ENCODE results near the gene NDUFS4. TPM values are rescaled to one million over a fixed set of nuclear protein-coding genes. Genes with fewer than 3 reads are reported as not detected.

NDUFS4 gene
- total RNA-seq, 6 donors from 2014 or later, result 19.9 to 68.5 (median 51.5) TPM

DNA sequence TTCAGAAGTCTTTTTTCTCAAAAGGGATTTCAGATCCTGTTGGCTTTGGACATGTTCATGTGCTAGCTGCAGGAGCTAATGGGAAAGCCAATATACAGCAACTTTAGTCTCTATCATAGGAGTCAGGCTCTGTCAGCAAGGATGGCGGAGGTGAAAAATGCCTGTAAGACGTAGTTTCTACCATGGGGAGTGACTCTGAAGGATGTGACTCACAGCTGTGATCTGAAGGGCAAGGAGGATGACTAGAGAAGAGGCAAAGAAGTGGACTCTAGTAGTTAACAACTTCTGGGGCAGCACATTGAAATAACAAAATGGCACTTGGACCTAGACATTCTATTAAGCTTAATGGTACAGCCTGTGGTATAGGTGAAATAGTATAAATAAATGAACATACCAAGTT is 3.1 kb upstream of the NDUFS4 start:
- H3K9me3 ChIP-seq, result peaks cover 0 to 3% (median 0%) of the 10 kb centered on the region in 4 donors
- no peak overlapping the region for H3K4me3 ChIP-seq
- H3K4me1 ChIP-seq, result peaks cover 12 to 15% (median 13%) of the 10 kb centered on the region in 4 donors
- DNase-seq, result no peak
- no peak for ATAC-seq (ENCODE audit: low FRiP score in 2 of 2)
- TF ChIP-seq POLR2A (IDR thresholded peaks at IDR 0.05) (no peak), POLR2AphosphoS5 (IDR thresholded peaks at IDR 0.05) (no peak), EP300 (IDR thresholded peaks at IDR 0.05) (no peak)
- TF ChIP-seq, protein P1, sequence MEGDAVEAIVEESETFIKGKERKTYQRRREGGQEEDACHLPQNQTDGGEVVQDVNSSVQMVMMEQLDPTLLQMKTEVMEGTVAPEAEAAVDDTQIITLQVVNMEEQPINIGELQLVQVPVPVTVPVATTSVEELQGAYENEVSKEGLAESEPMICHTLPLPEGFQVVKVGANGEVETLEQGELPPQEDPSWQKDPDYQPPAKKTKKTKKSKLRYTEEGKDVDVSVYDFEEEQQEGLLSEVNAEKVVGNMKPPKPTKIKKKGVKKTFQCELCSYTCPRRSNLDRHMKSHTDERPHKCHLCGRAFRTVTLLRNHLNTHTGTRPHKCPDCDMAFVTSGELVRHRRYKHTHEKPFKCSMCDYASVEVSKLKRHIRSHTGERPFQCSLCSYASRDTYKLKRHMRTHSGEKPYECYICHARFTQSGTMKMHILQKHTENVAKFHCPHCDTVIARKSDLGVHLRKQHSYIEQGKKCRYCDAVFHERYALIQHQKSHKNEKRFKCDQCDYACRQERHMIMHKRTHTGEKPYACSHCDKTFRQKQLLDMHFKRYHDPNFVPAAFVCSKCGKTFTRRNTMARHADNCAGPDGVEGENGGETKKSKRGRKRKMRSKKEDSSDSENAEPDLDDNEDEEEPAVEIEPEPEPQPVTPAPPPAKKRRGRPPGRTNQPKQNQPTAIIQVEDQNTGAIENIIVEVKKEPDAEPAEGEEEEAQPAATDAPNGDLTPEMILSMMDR (IDR thresholded peaks at IDR 0.05), result no peak
- H3K36me3 ChIP-seq, result no peaks in the 10 kb centered on the region
- no peak overlapping the region for H3K27ac ChIP-seq
- H3K27me3 ChIP-seq, result no peaks in the 10 kb centered on the region
- WGBS, 2 donors, result 97 to 100% methylated on average over 2 of the region's 2 CpGs

DNA sequence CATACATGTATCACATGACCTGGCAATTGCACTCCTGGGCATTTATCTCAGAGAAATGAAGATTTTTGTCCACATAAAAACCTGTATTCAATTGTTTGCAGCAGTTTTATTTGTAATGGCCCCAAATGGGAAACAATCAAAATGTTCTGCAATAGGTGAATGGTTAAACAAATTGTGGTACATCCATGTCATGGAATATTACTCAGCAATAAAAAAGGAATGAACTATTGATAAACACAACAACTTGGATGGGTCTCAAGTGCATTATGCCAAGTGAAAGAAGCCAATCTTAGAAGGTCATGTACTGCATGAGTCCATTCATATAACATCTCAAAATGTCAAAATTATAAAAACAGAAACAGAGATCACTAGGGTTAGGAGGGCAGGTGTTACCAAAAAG is 1.5 kb upstream of the NDUFS4 start:
- Histone ChIP-seq H3K27me3 (no peaks in the 10 kb centered on the region), H3K27ac (no peak overlapping the region), H3K9me3 (peaks cover 0 to 3% (median 0%) of the 10 kb centered on the region in 4 donors), H3K36me3 (no peaks in the 10 kb centered on the region), H3K4me1 (peaks cover 12 to 25% (median 19%) of the 10 kb centered on the region in 4 donors), H3K4me3 (no peak overlapping the region)
- no peak for DNase-seq
- ATAC-seq (ENCODE audit: low FRiP score in 2 of 2), result no peak
- TF ChIP-seq POLR2AphosphoS5 (IDR thresholded peaks at IDR 0.05) (no peak), EP300 (IDR thresholded peaks at IDR 0.05) (no peak)
- TF ChIP-seq, protein P1 (IDR thresholded peaks at IDR 0.05), result no peak

DNA sequence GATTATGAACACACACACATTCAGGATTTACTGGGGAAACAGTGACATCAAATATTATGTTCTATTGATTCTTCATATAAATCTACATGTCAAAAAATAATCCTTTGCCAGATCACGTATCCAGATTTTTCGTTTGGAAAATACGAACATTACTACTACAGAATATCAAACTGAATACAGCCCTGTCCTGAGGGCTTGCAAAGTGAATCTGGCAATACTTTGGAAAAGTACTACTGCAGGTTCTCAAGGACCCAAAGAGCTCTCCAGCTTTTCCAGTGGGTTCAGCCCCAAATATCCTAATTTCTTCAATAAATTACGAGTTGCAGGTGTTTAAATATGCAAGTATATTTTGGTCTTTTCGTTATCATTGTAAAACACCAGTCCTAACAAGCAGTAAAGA is 411 bp upstream of the NDUFS4 start:
- H3K36me3 ChIP-seq, result no peaks in the 10 kb centered on the region
- peak overlapping the region; percentile 83 to 87 (median 86) for H3K27ac ChIP-seq
- 28 to 41% methylated on average over 5 of the region's 5 CpGs for WGBS, 2 donors
- peak overlapping the region; percentile 13 to 85 (median 65) for H3K4me3 ChIP-seq
- H3K4me1 ChIP-seq, result peaks cover 16 to 35% (median 20%) of the 10 kb centered on the region in 4 donors
- DNase-seq (no peak), ATAC-seq (ENCODE audit: low FRiP score in 2 of 2) (no peak)
- H3K9me3 ChIP-seq, result peaks cover 0 to 3% (median 0%) of the 10 kb centered on the region in 4 donors
- no peaks in the 10 kb centered on the region for H3K27me3 ChIP-seq
- TF ChIP-seq, protein P1 (IDR thresholded peaks at IDR 0.05), result no peak
- TF ChIP-seq EP300 (IDR thresholded peaks at IDR 0.05) (no peak), POLR2AphosphoS5 (IDR thresholded peaks at IDR 0.05) (no peak), POLR2A (IDR thresholded peaks at IDR 0.05) (no peak)

DNA sequence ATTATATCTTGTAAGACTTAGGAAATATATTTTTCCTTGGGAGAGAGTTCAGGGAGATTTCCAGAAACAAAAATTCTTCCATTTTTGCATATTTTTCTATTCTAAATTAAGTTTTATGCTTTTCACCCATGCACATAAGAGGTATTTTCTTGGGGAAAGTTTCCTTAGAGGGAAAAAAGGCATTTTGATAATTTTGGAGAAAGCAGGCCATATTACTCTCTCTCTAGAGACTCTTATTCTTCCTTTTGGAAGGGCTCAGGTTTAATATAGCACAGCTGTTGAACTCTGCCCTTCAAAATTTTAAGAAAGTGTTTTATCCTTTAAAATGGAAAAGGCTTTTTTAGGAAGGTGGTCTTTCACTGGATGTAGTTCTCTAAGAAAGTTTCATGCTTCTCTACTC is 8.0 kb downstream of the NDUFS4 start:
- ATAC-seq (ENCODE audit: low FRiP score in 2 of 2), result no peak
- Histone ChIP-seq H3K9me3 (no peaks in the 10 kb centered on the region), H3K36me3 (no peaks in the 10 kb centered on the region), H3K4me1 (peaks cover 3 to 17% (median 8%) of the 10 kb centered on the region in 4 donors), H3K4me3 (no peak overlapping the region), H3K27me3 (no peaks in the 10 kb centered on the region), H3K27ac (no peak overlapping the region)
- TF ChIP-seq POLR2AphosphoS5 (IDR thresholded peaks at IDR 0.05) (no peak), POLR2A (IDR thresholded peaks at IDR 0.05) (no peak), EP300 (IDR thresholded peaks at IDR 0.05) (no peak)
- TF ChIP-seq, protein P1 (IDR thresholded peaks at IDR 0.05), result no peak
- DNase-seq, result no peak

DNA sequence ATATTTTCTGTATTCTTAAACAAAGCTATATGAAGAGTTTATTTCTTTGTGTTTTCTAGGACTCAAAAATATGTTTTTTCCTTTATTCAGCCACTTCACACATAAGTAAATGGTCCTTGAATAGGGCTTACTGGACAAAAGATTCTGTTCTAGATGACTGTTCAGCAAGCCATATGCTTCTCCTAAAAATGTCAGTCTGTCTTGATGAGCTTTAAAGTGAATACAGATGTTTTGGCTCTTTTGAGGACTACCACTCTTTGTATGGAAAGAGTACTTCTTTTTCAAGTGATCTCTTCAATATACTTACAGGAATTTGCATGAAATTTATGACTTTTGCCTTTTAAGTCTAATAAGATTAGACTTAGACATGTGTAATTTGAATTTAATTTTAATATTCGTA is 8.4 kb downstream of the NDUFS4 start:
- TF ChIP-seq, protein P1 (IDR thresholded peaks at IDR 0.05), result no peak
- TF ChIP-seq POLR2A (IDR thresholded peaks at IDR 0.05) (no peak), EP300 (IDR thresholded peaks at IDR 0.05) (no peak), POLR2AphosphoS5 (IDR thresholded peaks at IDR 0.05) (no peak)
- no peak overlapping the region for H3K4me3 ChIP-seq
- peaks cover 0 to 13% (median 7%) of the 10 kb centered on the region in 4 donors for H3K4me1 ChIP-seq
- no peaks in the 10 kb centered on the region for H3K27me3 ChIP-seq
- H3K27ac ChIP-seq, result no peak overlapping the region
- H3K36me3 ChIP-seq, result no peaks in the 10 kb centered on the region
- H3K9me3 ChIP-seq, result no peaks in the 10 kb centered on the region
- WGBS, 2 donors, result 86 to 97% methylated on average over 1 of the region's 1 CpG
- ATAC-seq (ENCODE audit: low FRiP score in 2 of 2) (no peak), DNase-seq (no peak)

Data from upper lobe of left lung (tissue), 6 donors.